K562 (cell line): ENCODE measurements around the gene RNF40. TPM values are rescaled to one million over a fixed set of nuclear protein-coding genes. Genes with fewer than 3 reads are reported as not detected.

ENCODE experiments used
- ATF7 ChIP-seq: fragments of 450-650 bp; IDR thresholded peaks from 2 replicates; pipeline ENCODE4 v1.7.1; 2014; ENCODE audit warnings: mild to moderate bottlenecking, moderate library complexity
- BRD9 ChIP-seq: fragments of 450-650 bp; IDR thresholded peaks from 2 replicates; pipeline ENCODE4 v1.6.1; 2018; ENCODE audit warnings: low read depth; ENCODE audit not compliant: partially characterized antibody
- C11orf30 ChIP-seq: fragments of 450-650 bp; IDR thresholded peaks from 2 replicates; pipeline ENCODE4 v1.6.1; 2016; ENCODE audit warnings: low read depth, mild to moderate bottlenecking
- CC2D1A ChIP-seq: fragments of 450-650 bp; IDR thresholded peaks from 2 replicates; pipeline ENCODE4 v1.6.1; 2017; ENCODE audit warnings: mild to moderate bottlenecking
- ETV5 ChIP-seq: sonication (generic); formaldehyde crosslinking; IDR thresholded peaks from 2 replicates; pipeline ENCODE4 v1.4.0; 2020; ENCODE audit warnings: low read depth, mild to moderate bottlenecking, missing genetic modification reagents
- GTF2A2 ChIP-seq: IDR thresholded peaks from 2 replicates; pipeline ENCODE4 v1.6.1; 2016; ENCODE audit warnings: mild to moderate bottlenecking, missing genetic modification characterization, missing compliant biosample characterization
- HNRNPLL ChIP-seq: fragments of 200-400 bp; formaldehyde crosslinking; IDR thresholded peaks from 2 replicates; pipeline ENCODE4 v1.6.1; 2017; ENCODE audit warnings: low read length, low read depth, mild to moderate bottlenecking; ENCODE audit not compliant: poor library complexity, severe bottlenecking
- MLLT1 ChIP-seq, 2 experiments: fragments of 450-650 bp; IDR thresholded peaks; 2 replicates each; pipeline ENCODE4 v1.6.1; 2016
- MXI1 ChIP-seq: IDR thresholded peaks from 2 replicates; pipeline ENCODE4 v1.6.1; 2011; ENCODE audit warnings: low read depth, mild to moderate bottlenecking, improper control_type of control experiment, low read length
- NEUROD1 ChIP-seq: fragments of 150-350 bp; IDR thresholded peaks from 2 replicates; pipeline ENCODE4 v1.6.1; 2014; ENCODE audit warnings: borderline replicate concordance, low read length, low read depth; ENCODE audit not compliant: partially characterized antibody
- NR2C1 ChIP-seq, 2 experiments: fragments of 450-650 bp; IDR thresholded peaks; 2 replicates each; pipeline ENCODE4 v1.6.1; 2017; ENCODE audit warnings: mild to moderate bottlenecking in 2 of 2, antibody characterized with exemption in 1 of 2, inconsistent platforms in 1 of 2, missing compliant biosample characterization in 1 of 2, missing genetic modification characterization in 1 of 2
- RAD21 ChIP-seq, 2 experiments: fragments of 250-450 bp in 1 of 2; fragments of 450-650 bp in 1 of 2; sonication (Bioruptor Pico) in 1 of 2; formaldehyde crosslinking in 1 of 2; IDR thresholded peaks in 1 of 2; conservative IDR thresholded peaks in 1 of 2; 2 replicates each; pipeline versions ENCODE4 v1.4.0 to v1.8.0; 2020 to 2022; ENCODE audit warnings: mild to moderate bottlenecking in 2 of 2, moderate library complexity in 1 of 2
- RREB1 ChIP-seq: fragments of 250-450 bp; sonication (Bioruptor Pico); IDR thresholded peaks from 2 replicates; pipeline ENCODE4 v1.4.0; 2020
- TAF1 ChIP-seq: IDR thresholded peaks from 2 replicates; pipeline ENCODE4 v1.6.1; 2011; ENCODE audit warnings: mild to moderate bottlenecking, low read length, moderate library complexity; ENCODE audit not compliant: insufficient read depth, control insufficient read depth, severe bottlenecking; ENCODE audit errors: extremely low read depth
- ZNF121 ChIP-seq: sonication (generic); formaldehyde crosslinking; conservative IDR thresholded peaks from 2 replicates; pipeline ENCODE4 v1.8.0; 2022; ENCODE audit warnings: missing genetic modification reagents
- ZNF143 ChIP-seq: sonication (generic); formaldehyde crosslinking; IDR thresholded peaks from 2 replicates; pipeline ENCODE4 v1.9.0; 2022; ENCODE audit warnings: mild to moderate bottlenecking, missing genetic modification reagents
- ZNF253 ChIP-seq: fragments of 250-450 bp; sonication (Bioruptor Pico); conservative IDR thresholded peaks from 2 replicates; pipeline ENCODE4 v1.6.1; 2021; ENCODE audit warnings: mild to moderate bottlenecking
- ZNF740 ChIP-seq, 3 experiments: fragments of 200-800 bp in 1 of 3; sonication (Bioruptor generic) in 1 of 3; sonication (generic) in 1 of 3; formaldehyde crosslinking in 1 of 3; IDR thresholded peaks; 2 replicates each; pipeline versions ENCODE4 v1.6.1 to v1.8.0; 2016 to 2022; ENCODE audit warnings: mild to moderate bottlenecking in 2 of 3, missing compliant biosample characterization in 2 of 3, missing genetic modification characterization in 2 of 3, missing genetic modification reagents in 1 of 3
- polyA plus RNA-seq, 8 experiments: library from polyadenylated mRNA; depleted of rRNA in 4 of 8; stranded (reverse) in 5 of 8; unstranded in 3 of 8; fragments of >200 nt; fragmentation: Nextera tagmentation in 2 of 8; fragmentation: Illumina TruSeq in 1 of 8; extraction: Ambion mirVana in 2 of 8; extraction: Trizol in 1 of 8; gene quantifications; 2 replicates each; pipeline versions ENCODE4 v1.2.1 to v1.2.3, GENCODE V29; 2011 to 2014; ENCODE audit warnings: inconsistent platforms in 1 of 8, missing spikeins in 1 of 8
- total RNA-seq, 7 experiments: library from RNA; depleted of rRNA in 6 of 7; stranded (reverse); fragments of >200 nt in 6 of 7; fragmentation: Illumina TruSeq in 2 of 7; extraction: Trizol in 2 of 7; gene quantifications; 2 replicates each; pipeline versions ENCODE4 v1.2.1 to v1.2.3, GENCODE V29; 2011 to 2021; ENCODE audit warnings: low replicate concordance in 1 of 7

Gene RNF40
- total and polyA plus RNA-seq, 9 of the 15 experiments (the other 6 are each of a cell fraction or from before 2014, with no cell fraction given) = 6.2 to 129 (median 81.5) TPM

- TF ChIP-seq RREB1 (CRISPR knock-in tag) (peak; percentile 44; the same call in 1 of the 2 replicates), MLLT1 (IDR thresholded peaks at IDR 0.05) (0 out of 4 replicates have a peak, but pooled peaks of 1 of the 2 experiments have one; percentile 60), ZNF253 (no peak), ZNF740 (CRISPR knock-in tag; IDR thresholded peaks at IDR 0.05) (no peak), ZNF740 (tag; IDR thresholded peaks at IDR 0.05) (no peak), NR2C1 (IDR thresholded peaks at IDR 0.05) (peak; percentile 73), NR2C1 (tag; IDR thresholded peaks at IDR 0.05) (peak; percentile 82), CC2D1A (peak; percentile 34; the same call in 1 of the 2 replicates), TAF1 (peak; percentile 93), HNRNPLL (peak; percentile 30), NEUROD1 (peak; percentile 88), ZNF143 (CRISPR knock-in tag) (no peak), ETV5 (CRISPR knock-in tag) (peak; percentile 99), RAD21 (CRISPR knock-in tag; conservative IDR thresholded peaks at IDR 0.05 in 1 of 2, IDR thresholded peaks at IDR 0.05 in 1 of 2) (peak; percentile 11 to 20; a peak in 1 of 4 replicates), GTF2A2 (tag) (peak; percentile 74), MXI1 (no peak), ZNF121 (no peak), C11orf30 (peak; percentile 78; the same call in 1 of the 2 replicates), ATF7 (peak; percentile 55), BRD9 (peak; percentile 90)
Observed at GRCh38 chr16:30805370-30806169, 43.4 kb downstream of the RNF40 start (continued).
